Effector memory CD8-positive, alpha-beta T cell (primary cell): Measurements from ENCODE around the gene KCNJ14.

ENCODE experiments used
- ATAC-seq: fragments of 150-1000 bp; cut with Tn5 transposase; replicated peaks from 2 replicates; pipeline ENCODE4 v1.10.0; 2021; ENCODE audit warnings: mild to moderate bottlenecking, moderate library complexity
- DNase-seq, 3 experiments: peaks; one replicate each; pipeline ENCODE4 v3.0.0; 2021
- H3K27ac Mint-ChIP-seq, 2 donors: one replicate each; pipeline ENCODE4 v1.8.0; 2022; ENCODE audit warnings: mild to moderate bottlenecking in 2 of 2, mixed read lengths in 2 of 2, moderate library complexity in 2 of 2
- H3K27me3 Mint-ChIP-seq, 2 donors: one replicate each; pipeline ENCODE4 v1.8.0; 2022; ENCODE audit warnings: mixed read lengths in 2 of 2
- H3K36me3 Mint-ChIP-seq: one replicate; pipeline ENCODE4 v1.8.0; 2022; ENCODE audit warnings: mild to moderate bottlenecking, moderate library complexity, mixed read lengths; ENCODE audit not compliant: insufficient read depth
- H3K4me1 Mint-ChIP-seq, 2 donors: one replicate each; pipeline ENCODE4 v1.8.0; 2022; ENCODE audit warnings: low read depth in 2 of 2, mixed read lengths in 2 of 2
- H3K4me3 Mint-ChIP-seq, 2 donors: one replicate each; pipeline ENCODE4 v1.8.0; 2022; ENCODE audit warnings: mild to moderate bottlenecking in 2 of 2, mixed read lengths in 2 of 2, moderate library complexity in 2 of 2
- H3K9me3 Mint-ChIP-seq, 2 donors: one replicate each; pipeline ENCODE4 v1.8.0; 2022; ENCODE audit warnings: mixed read lengths in 2 of 2

KCNJ14 gene

GRCh38 chr19:48501494-48502349, 46.3 kb downstream of the KCNJ14 start:
- peaks cover 2% of the 10 kb centered on the region for H3K36me3 Mint-ChIP-seq
- H3K4me3 Mint-ChIP-seq, result peak overlapping the region; percentile 72
- H3K9me3 Mint-ChIP-seq, result no peaks in the 10 kb centered on the region
- H3K27ac Mint-ChIP-seq, result peak overlapping the region; percentile 22 to 44
- ATAC-seq (peak; percentile 76), DNase-seq (peak in 2 of 3 experiments; percentile 51 to 58)
- peaks cover 0 to 12% of the 10 kb centered on the region in 2 donors for H3K27me3 Mint-ChIP-seq
- H3K4me1 Mint-ChIP-seq, result peaks cover 13 to 16% of the 10 kb centered on the region in 2 donors

- DNase-seq (peak in 2 of 3 experiments; percentile 38 to 71), ATAC-seq (peak; percentile 72)
- H3K4me3 Mint-ChIP-seq, result peak overlapping the region; percentile 72
- H3K27me3 Mint-ChIP-seq, result peaks cover 0 to 8% of the 10 kb centered on the region in 2 donors
- H3K4me1 Mint-ChIP-seq, result peaks cover 13 to 16% of the 10 kb centered on the region in 2 donors
- peaks cover 2% of the 10 kb centered on the region for H3K36me3 Mint-ChIP-seq
- peak overlapping the region in 1 of 2 donors; percentile 22 for H3K27ac Mint-ChIP-seq
- H3K9me3 Mint-ChIP-seq, result no peaks in the 10 kb centered on the region
Observed at GRCh38 chr19:48502350-48503018, 47.1 kb downstream of the KCNJ14 start.

- H3K27ac Mint-ChIP-seq, result no peak overlapping the region
- no peak overlapping the region for H3K4me3 Mint-ChIP-seq
- peaks cover 10% of the 10 kb centered on the region for H3K36me3 Mint-ChIP-seq
- H3K27me3 Mint-ChIP-seq, result no peaks in the 10 kb centered on the region
- H3K9me3 Mint-ChIP-seq, result no peaks in the 10 kb centered on the region
- H3K4me1 Mint-ChIP-seq, result peaks cover 16 to 19% of the 10 kb centered on the region in 2 donors
- DNase-seq, result peak in 1 of 3 experiments; percentile 38
- ATAC-seq, result peak; percentile 18
Observed at GRCh38 chr19:48506138-48506733, 50.9 kb downstream of the KCNJ14 start.

- no peaks in the 10 kb centered on the region for H3K27me3 Mint-ChIP-seq
- no peak for ATAC-seq
- no peak overlapping the region for H3K4me3 Mint-ChIP-seq
- H3K4me1 Mint-ChIP-seq, result peaks cover 8% of the 10 kb centered on the region in 2 donors
- H3K27ac Mint-ChIP-seq, result no peak overlapping the region
- no peak for DNase-seq
- peaks cover 10% of the 10 kb centered on the region for H3K36me3 Mint-ChIP-seq
- H3K9me3 Mint-ChIP-seq, result no peaks in the 10 kb centered on the region
Observed at GRCh38 chr19:48507911-48508439, 52.6 kb downstream of the KCNJ14 start.

- no peak overlapping the region for H3K27ac Mint-ChIP-seq
- ATAC-seq (no peak), DNase-seq (no peak)
- peaks cover 6 to 10% of the 10 kb centered on the region in 2 donors for H3K4me1 Mint-ChIP-seq
- H3K36me3 Mint-ChIP-seq, result peaks cover 10% of the 10 kb centered on the region
- H3K4me3 Mint-ChIP-seq, result no peak overlapping the region
- H3K27me3 Mint-ChIP-seq, result no peaks in the 10 kb centered on the region
- H3K9me3 Mint-ChIP-seq, result no peaks in the 10 kb centered on the region
Observed at GRCh38 chr19:48508729-48509411, 53.5 kb downstream of the KCNJ14 start.

GRCh38 chr19:48509467-48510194, 54.3 kb downstream of the KCNJ14 start:
- DNase-seq (no peak), ATAC-seq (no peak)
- Mint-ChIP-seq H3K9me3 (no peaks in the 10 kb centered on the region), H3K27me3 (no peaks in the 10 kb centered on the region), H3K36me3 (peaks cover 10% of the 10 kb centered on the region), H3K27ac (no peak overlapping the region), H3K4me3 (no peak overlapping the region), H3K4me1 (peaks cover 9 to 12% of the 10 kb centered on the region in 2 donors)

DNA sequence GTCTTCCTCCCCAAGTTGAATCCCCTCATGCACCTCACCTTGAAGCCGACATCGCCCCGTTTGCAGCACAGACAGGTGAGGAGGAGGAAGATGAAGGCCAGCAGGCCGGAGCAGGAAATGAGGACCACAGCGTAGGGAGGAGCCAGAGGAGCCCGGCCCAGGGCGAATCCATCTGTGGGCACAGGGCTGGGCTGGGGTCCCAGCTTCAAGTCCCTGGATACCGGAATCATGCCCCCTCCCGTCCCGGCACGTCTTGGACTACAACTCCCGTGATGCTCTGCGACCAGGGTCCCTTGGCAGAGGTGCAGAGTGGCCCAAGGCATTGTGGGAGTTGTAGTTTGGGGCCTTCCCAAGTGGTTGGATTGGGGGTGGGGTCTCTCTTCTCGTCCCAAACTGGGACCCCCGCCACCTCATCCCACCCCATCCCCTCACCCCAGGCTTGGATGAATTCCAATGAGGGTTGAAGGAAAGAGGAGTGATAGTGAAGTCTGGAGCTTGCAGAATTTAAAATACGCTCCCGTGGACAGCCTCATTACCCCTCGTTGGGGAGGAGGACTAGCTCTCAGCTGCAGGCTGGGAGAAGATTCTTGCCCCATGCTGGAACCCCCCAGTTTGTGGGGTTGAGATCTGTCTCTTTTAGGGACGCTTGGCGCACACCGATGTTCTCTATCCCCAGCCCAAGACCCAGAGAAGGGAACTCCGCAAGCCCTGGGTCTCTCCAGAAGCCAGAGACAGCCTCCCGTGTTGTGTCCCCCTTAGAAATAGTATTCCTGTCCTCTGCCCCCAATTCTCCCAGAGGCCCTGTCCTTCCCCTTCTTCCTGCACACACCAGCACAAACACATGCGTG, 55.3 kb downstream of the KCNJ14 start:
- no peaks in the 10 kb centered on the region for H3K27me3 Mint-ChIP-seq
- peaks cover 10% of the 10 kb centered on the region for H3K36me3 Mint-ChIP-seq
- H3K9me3 Mint-ChIP-seq, result no peaks in the 10 kb centered on the region
- H3K4me3 Mint-ChIP-seq, result no peak overlapping the region
- DNase-seq (peak; percentile 70 to 79 (median 73)), ATAC-seq (peak; percentile 38)
- peaks cover 9 to 12% of the 10 kb centered on the region in 2 donors for H3K4me1 Mint-ChIP-seq
- peak overlapping the region; percentile 77 to 87 for H3K27ac Mint-ChIP-seq

- no peak for ATAC-seq
- Mint-ChIP-seq H3K4me3 (no peak overlapping the region), H3K27ac (peak overlapping the region in 1 of 2 donors; percentile 77), H3K27me3 (no peaks in the 10 kb centered on the region), H3K4me1 (peaks cover 9 to 12% of the 10 kb centered on the region in 2 donors), H3K36me3 (peaks cover 10% of the 10 kb centered on the region), H3K9me3 (no peaks in the 10 kb centered on the region)
- peak in 1 of 3 experiments; percentile 33 for DNase-seq
Observed at GRCh38 chr19:48511321-48511731, 56.0 kb downstream of the KCNJ14 start.

DNA sequence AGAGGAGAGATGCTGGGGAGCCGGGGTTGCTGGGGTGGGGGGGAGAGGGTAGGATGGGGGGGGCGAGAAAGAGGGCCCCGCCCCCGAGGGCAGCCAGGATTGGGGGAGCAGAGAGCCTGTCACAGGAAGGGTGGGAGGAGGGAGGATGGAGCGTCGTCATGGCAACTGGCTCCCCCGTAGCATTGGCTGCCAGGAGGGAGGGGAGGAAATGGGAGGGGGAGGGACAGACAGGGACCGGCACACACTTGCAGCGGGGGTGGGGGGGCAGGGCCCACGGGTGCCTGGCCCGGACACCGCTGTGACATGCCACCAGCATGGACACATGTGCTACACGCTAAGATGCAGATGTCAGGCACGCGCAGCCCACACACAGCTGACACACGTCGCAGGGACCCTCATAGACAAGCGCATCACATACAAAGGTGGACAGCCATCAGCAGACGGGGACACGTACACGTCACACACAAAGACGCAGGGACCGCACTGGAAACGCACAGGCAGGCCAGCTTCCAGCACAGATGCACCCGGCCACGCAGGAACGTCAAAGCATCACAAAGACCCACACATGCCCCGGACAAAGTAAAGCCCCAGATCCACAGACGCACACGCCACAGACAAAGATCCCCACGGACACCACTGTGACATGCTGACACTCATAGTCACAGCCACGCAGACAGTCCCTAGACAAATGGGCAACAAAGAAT, 56.6 kb downstream of the KCNJ14 start, which contains the start of gene LMTK3:
Gene LMTK3 (minus strand): TSS at position 36 of the 704 bp plus-strand sequence. CDS start 259 bp downstream, outside the sequence.
- peak; percentile 69 for ATAC-seq
- Mint-ChIP-seq H3K4me1 (peaks cover 9 to 12% of the 10 kb centered on the region in 2 donors), H3K4me3 (no peak within 1 kb of the TSS), H3K9me3 (no peaks in the 10 kb centered on the region), H3K36me3 (peaks cover 10% of the 10 kb centered on the region), H3K27ac (peak within 1 kb of the TSS; percentile 77 to 87), H3K27me3 (no peaks in the 10 kb centered on the region)
- peak; percentile 73 to 82 (median 76) for DNase-seq

- H3K27ac Mint-ChIP-seq, result no peak overlapping the region
- H3K4me3 Mint-ChIP-seq, result no peak overlapping the region
- H3K27me3 Mint-ChIP-seq, result no peaks in the 10 kb centered on the region
- no peaks in the 10 kb centered on the region for H3K9me3 Mint-ChIP-seq
- peaks cover 9 to 12% of the 10 kb centered on the region in 2 donors for H3K4me1 Mint-ChIP-seq
- DNase-seq, result no peak
- ATAC-seq, result peak; percentile 22
- peaks cover 13% of the 10 kb centered on the region for H3K36me3 Mint-ChIP-seq
Observed at GRCh38 chr19:48512504-48513288, 57.3 kb downstream of the KCNJ14 start.
